Measurements from ENCODE around the gene ESYT1. TPM values are rescaled to one million over a fixed set of nuclear protein-coding genes. Genes with fewer than 3 reads are reported as not detected.
A peak's percentile ranks its signal among the peaks of the same experiment; 100 is the strongest.

ESYT1 gene
- total and polyA plus RNA-seq, 2 donors = 39.2 to 63.4 TPM

DNA sequence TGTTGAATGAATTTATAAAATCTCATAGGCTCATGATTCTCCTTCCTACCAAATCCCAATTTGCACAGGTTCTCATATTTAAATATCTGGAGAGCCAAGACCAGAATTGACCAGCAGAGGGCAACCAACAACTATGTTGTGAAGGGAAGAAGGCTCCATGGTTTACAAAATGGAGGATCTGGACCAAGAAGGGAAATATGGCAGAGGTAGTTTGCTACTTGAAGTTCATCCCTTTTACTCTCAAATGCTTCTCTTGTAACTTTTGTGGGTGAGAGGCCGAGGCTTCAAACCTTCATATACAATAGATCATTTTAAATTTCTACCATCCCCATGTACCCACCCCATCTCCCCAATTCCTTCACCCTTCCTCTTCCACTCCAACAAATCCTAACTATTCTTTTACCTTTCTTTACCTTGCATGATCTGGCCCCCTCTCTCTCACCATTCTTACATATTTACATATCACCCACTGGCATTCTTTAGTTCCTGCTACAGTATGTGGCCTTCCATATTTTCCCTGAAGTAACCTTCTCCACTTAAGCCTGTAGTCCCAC, 65.0 kb downstream of the ESYT1 start:
- H3K9me3 ChIP-seq (ENCODE audit: control insufficient read depth in 2 of 2, insufficient read depth in 1 of 2, low read length in 1 of 2) = no peaks in the 10 kb centered on the region
- no peak overlapping the region for H3K27ac ChIP-seq (ENCODE audit: low read depth in 1 of 2, low read length in 1 of 2)
- DNase-seq (ENCODE audit: low read depth in 6 of 9, low spot score in 9 of 9) = peak; percentile 34 to 92 (median 76)
- H3K36me3 ChIP-seq (ENCODE audit: control insufficient read depth in 2 of 2, insufficient read depth in 2 of 2, low read length in 1 of 2) = peaks cover 0 to 5% of the 10 kb centered on the region in 2 donors
- WGBS = 73% methylated on average over 1 of the region's 1 CpG
- no peaks in the 10 kb centered on the region for H3K27me3 ChIP-seq (ENCODE audit: control insufficient read depth in 2 of 2, insufficient read depth in 1 of 2, low read length in 1 of 2)
- H3K4me3 ChIP-seq (ENCODE audit: low read length in 2 of 2) = no peak overlapping the region
- peaks cover 8 to 13% of the 10 kb centered on the region in 2 donors for H3K4me1 ChIP-seq (ENCODE audit: control insufficient read depth in 2 of 2, insufficient read depth in 2 of 2, low read length in 2 of 2)

Other genes with a start within 250 kb of the ESYT1 start
- 39.0 TPM for gene PYM1, start 200.4 kb upstream of the ESYT1 start, total RNA-seq
- 57.9 TPM for gene PYM1, start 200.4 kb upstream of the ESYT1 start, polyA plus RNA-seq
- gene DGKA, start 197.1 kb upstream of the ESYT1 start, total RNA-seq = 326 TPM
- 381 TPM for gene DGKA, start 197.1 kb upstream of the ESYT1 start, polyA plus RNA-seq
- gene PMEL, start 162.2 kb upstream of the ESYT1 start, total RNA-seq = 0.28 TPM
- gene PMEL, start 162.2 kb upstream of the ESYT1 start, polyA plus RNA-seq = 0.94 TPM
- gene CDK2, start 161.4 kb upstream of the ESYT1 start, total RNA-seq = 67.2 TPM
- 22.3 TPM for gene CDK2, start 161.4 kb upstream of the ESYT1 start, polyA plus RNA-seq
- 39.7 TPM for gene RAB5B, start 154.2 kb upstream of the ESYT1 start, total RNA-seq
- 63.1 TPM for gene RAB5B, start 154.2 kb upstream of the ESYT1 start, polyA plus RNA-seq
- gene SUOX, start 131.0 kb upstream of the ESYT1 start, total RNA-seq = 9.4 TPM
- gene SUOX, start 131.0 kb upstream of the ESYT1 start, polyA plus RNA-seq = 11.6 TPM
- gene IKZF4, start 107.2 kb upstream of the ESYT1 start, total RNA-seq = 1.7 TPM
- gene IKZF4, start 107.2 kb upstream of the ESYT1 start, polyA plus RNA-seq = 2.7 TPM
- gene RPS26, start 86.3 kb upstream of the ESYT1 start, total RNA-seq = 386 TPM
- 2,654 TPM for gene RPS26, start 86.3 kb upstream of the ESYT1 start, polyA plus RNA-seq
- 1.4 TPM for gene ERBB3, start 48.1 kb upstream of the ESYT1 start, total RNA-seq
- 4.3 TPM for gene ERBB3, start 48.1 kb upstream of the ESYT1 start, polyA plus RNA-seq
- 170 TPM for gene PA2G4, start 23.7 kb upstream of the ESYT1 start, total RNA-seq
- gene PA2G4, start 23.7 kb upstream of the ESYT1 start, polyA plus RNA-seq = 67.9 TPM
- 9,819 TPM for gene RPL41, start 11.6 kb upstream of the ESYT1 start, total RNA-seq
- 5,569 TPM for gene RPL41, start 11.6 kb upstream of the ESYT1 start, polyA plus RNA-seq
- gene ZC3H10, start 10.0 kb upstream of the ESYT1 start, total RNA-seq = 4.3 TPM
- gene ZC3H10, start 10.0 kb upstream of the ESYT1 start, polyA plus RNA-seq = 3.1 TPM
- 101 TPM for gene MYL6B, start 24.3 kb downstream of the ESYT1 start, total RNA-seq
- gene MYL6B, start 24.3 kb downstream of the ESYT1 start, polyA plus RNA-seq = 60.9 TPM
- gene MYL6, start 30.1 kb downstream of the ESYT1 start, total RNA-seq = 2,051 TPM
- 2,137 TPM for gene MYL6, start 30.1 kb downstream of the ESYT1 start, polyA plus RNA-seq
- gene SMARCC2, start 61.2 kb downstream of the ESYT1 start, total RNA-seq = 20.3 TPM
- gene SMARCC2, start 61.2 kb downstream of the ESYT1 start, polyA plus RNA-seq = 25.9 TPM
- 26.8 TPM for gene RNF41, start 93.7 kb downstream of the ESYT1 start, total RNA-seq
- 18.3 TPM for gene RNF41, start 93.7 kb downstream of the ESYT1 start, polyA plus RNA-seq
- 21.6 TPM for gene NABP2, start 96.1 kb downstream of the ESYT1 start, total RNA-seq
- 16.0 TPM for gene NABP2, start 96.1 kb downstream of the ESYT1 start, polyA plus RNA-seq
- gene SLC39A5, start 101.8 kb downstream of the ESYT1 start, total RNA-seq = 0.24 TPM
- gene SLC39A5, start 101.8 kb downstream of the ESYT1 start, polyA plus RNA-seq = 0.30 TPM
- gene ANKRD52, start 130.1 kb downstream of the ESYT1 start, total RNA-seq = 2.9 TPM
- 7.9 TPM for gene ANKRD52, start 130.1 kb downstream of the ESYT1 start, polyA plus RNA-seq
- gene COQ10A, start 138.7 kb downstream of the ESYT1 start, total RNA-seq = 9.4 TPM
- 24.9 TPM for gene COQ10A, start 138.7 kb downstream of the ESYT1 start, polyA plus RNA-seq
- 46.3 TPM for gene CS, start 172.1 kb downstream of the ESYT1 start, total RNA-seq
- gene CS, start 172.1 kb downstream of the ESYT1 start, polyA plus RNA-seq = 53.6 TPM
- gene CNPY2, start 187.7 kb downstream of the ESYT1 start, total RNA-seq = 92.4 TPM
- gene CNPY2, start 187.7 kb downstream of the ESYT1 start, polyA plus RNA-seq = 83.1 TPM
- 36.3 TPM for gene PAN2, start 205.7 kb downstream of the ESYT1 start, total RNA-seq
- gene PAN2, start 205.7 kb downstream of the ESYT1 start, polyA plus RNA-seq = 71.4 TPM
- 14.4 TPM for gene IL23A, start 210.6 kb downstream of the ESYT1 start, total RNA-seq
- gene IL23A, start 210.6 kb downstream of the ESYT1 start, polyA plus RNA-seq = 11.6 TPM
- 73.3 TPM for gene STAT2, start 231.8 kb downstream of the ESYT1 start, total RNA-seq
- gene STAT2, start 231.8 kb downstream of the ESYT1 start, polyA plus RNA-seq = 102 TPM
- gene APOF, start 234.6 kb downstream of the ESYT1 start, total RNA-seq = not detected
- gene APOF, start 234.6 kb downstream of the ESYT1 start, polyA plus RNA-seq = not detected

All from thymus (tissue), 11 donors.